ENCODE measurements around the gene HSD11B2. TPM values are rescaled to one million over a fixed set of nuclear protein-coding genes. Genes with fewer than 3 reads are reported as not detected.

The HSD11B2 gene
- total and polyA plus RNA-seq, 2 donors (not counting 3 experiments of a cell fraction or from before 2014, with no cell fraction given) = 0.10 TPM; not detected in 1

DNA sequence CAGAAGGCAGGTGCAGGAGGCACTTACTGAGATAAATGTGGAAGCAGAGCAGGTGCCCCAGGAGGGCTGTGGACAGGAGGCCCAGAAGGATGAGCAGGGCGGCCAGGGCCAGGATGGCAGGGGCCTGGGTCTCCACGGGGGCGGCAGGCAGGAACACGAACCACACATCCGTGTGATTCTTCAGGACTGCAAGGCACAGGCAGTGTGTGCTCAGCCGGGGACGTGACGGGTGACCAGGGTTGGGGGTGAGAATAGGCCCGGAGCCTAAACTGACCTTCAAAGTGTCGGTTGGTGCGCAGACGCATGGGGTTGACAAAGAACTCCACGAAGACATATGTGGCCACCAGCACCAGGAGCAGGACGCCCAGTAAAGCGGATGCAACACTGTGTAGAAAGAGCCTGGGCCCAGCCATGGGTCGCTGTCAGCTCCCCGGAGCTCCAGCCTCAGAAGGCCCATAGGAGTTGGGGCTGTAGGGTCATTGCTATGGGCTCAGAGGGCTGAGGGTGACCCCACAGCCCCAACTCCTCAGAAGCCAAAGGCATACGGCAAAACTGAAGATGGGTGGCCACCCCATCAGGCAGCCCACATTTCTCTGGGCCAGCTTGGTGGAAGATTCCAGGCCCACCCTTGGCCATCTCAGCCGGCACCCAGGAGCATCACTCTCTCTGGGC, 32.2 kb upstream of the HSD11B2 start:
- no TSS peak for BruUV-seq (replicated peaks)
- dilution Hi-C loops (cut with MboI; ENCODE audit: extremely low pct_ligation_motif_present, low sequenced_read_pairs) = no loop called here
- no peaks in the 10 kb centered on the region for H3K79me2 ChIP-seq (ENCODE audit: control insufficient read depth, insufficient read depth, low read length)
- H3K4me1 ChIP-seq (ENCODE audit: control insufficient read depth, extremely low read depth, insufficient read depth, low read length) = peaks cover 7% of the 10 kb centered on the region
- H3K27me3 ChIP-seq (ENCODE audit: control insufficient read depth in 2 of 2, insufficient read depth in 2 of 2, low read length in 2 of 2) = peaks cover 9 to 10% of the 10 kb centered on the region in 2 experiments
- no peaks in the 10 kb centered on the region for H3K9me1 ChIP-seq (replicated peaks; ENCODE audit: control insufficient read depth, extremely low read depth, insufficient read depth, low read length)
- intact Hi-C loops (cut with micrococcal nuclease) = loop anchor here (1.0 to 10.0 kb wide), 4 partner anchors 26 to 444 kb away; partner anchors contain the start of genes E2F4, ELMO3 and EXOC3L1
- H2AFZ ChIP-seq (ENCODE audit: low read depth, low read length) = no peak overlapping the region
- H3K4me2 ChIP-seq (ENCODE audit: insufficient read depth, low read length) = no peak overlapping the region
- H3K4me3 ChIP-seq (replicated peaks in 1 of 3; ENCODE audit: insufficient read depth in 1 of 3, low read depth in 1 of 3, low read length in 3 of 3) = no peak overlapping the region
- no peaks in the 10 kb centered on the region for H3K9me3 ChIP-seq (replicated peaks; ENCODE audit: control insufficient read depth, insufficient read depth, low read length)
- H3K36me3 ChIP-seq (ENCODE audit: control insufficient read depth in 2 of 2, extremely low read depth in 1 of 2, insufficient read depth in 2 of 2, low read length in 2 of 2) = no peaks in the 10 kb centered on the region
- no peak for TF ChIP-seq POLR2AphosphoS5 (IDR thresholded peaks at IDR 0.05; ENCODE audit: insufficient read depth, low read depth, low read length)
- TF ChIP-seq JUN (IDR thresholded peaks at IDR 0.05; ENCODE audit: borderline replicate concordance, insufficient read depth, insufficient read length, low read depth) = no peak
- no peak for TF ChIP-seq MYC (IDR thresholded peaks at IDR 0.05; ENCODE audit: low read depth, low read length)
- TF ChIP-seq, protein P1, sequence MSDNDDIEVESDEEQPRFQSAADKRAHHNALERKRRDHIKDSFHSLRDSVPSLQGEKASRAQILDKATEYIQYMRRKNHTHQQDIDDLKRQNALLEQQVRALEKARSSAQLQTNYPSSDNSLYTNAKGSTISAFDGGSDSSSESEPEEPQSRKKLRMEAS (IDR thresholded peaks at IDR 0.05; ENCODE audit: insufficient read depth, insufficient read length) = no peak
- TF ChIP-seq, protein P2, sequence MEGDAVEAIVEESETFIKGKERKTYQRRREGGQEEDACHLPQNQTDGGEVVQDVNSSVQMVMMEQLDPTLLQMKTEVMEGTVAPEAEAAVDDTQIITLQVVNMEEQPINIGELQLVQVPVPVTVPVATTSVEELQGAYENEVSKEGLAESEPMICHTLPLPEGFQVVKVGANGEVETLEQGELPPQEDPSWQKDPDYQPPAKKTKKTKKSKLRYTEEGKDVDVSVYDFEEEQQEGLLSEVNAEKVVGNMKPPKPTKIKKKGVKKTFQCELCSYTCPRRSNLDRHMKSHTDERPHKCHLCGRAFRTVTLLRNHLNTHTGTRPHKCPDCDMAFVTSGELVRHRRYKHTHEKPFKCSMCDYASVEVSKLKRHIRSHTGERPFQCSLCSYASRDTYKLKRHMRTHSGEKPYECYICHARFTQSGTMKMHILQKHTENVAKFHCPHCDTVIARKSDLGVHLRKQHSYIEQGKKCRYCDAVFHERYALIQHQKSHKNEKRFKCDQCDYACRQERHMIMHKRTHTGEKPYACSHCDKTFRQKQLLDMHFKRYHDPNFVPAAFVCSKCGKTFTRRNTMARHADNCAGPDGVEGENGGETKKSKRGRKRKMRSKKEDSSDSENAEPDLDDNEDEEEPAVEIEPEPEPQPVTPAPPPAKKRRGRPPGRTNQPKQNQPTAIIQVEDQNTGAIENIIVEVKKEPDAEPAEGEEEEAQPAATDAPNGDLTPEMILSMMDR (IDR thresholded peaks at IDR 0.05; ENCODE audit: extremely low read depth in 1 of 2, insufficient read depth in 1 of 2, low read depth in 1 of 2, low read length in 2 of 2) = no peak
- no peak for TF ChIP-seq GATA2 (IDR thresholded peaks at IDR 0.05; ENCODE audit: insufficient read depth, insufficient read length, low read depth, low read length)
- no peak for TF ChIP-seq EZH2 (IDR thresholded peaks at IDR 0.05; ENCODE audit: borderline replicate concordance, low read depth, low read length, severe bottlenecking)
- TF ChIP-seq FOS (IDR thresholded peaks at IDR 0.05; ENCODE audit: borderline replicate concordance, insufficient read depth, low read length) = no peak
- TF ChIP-seq POLR2A (IDR thresholded peaks at IDR 0.05; ENCODE audit: low read depth, low read length) = no peak
- no peak overlapping the region for H3K9ac ChIP-seq (replicated peaks; ENCODE audit: extremely low read depth, insufficient read depth, low read length)
- POLR2A ChIA-PET = no interaction called here
- H4K20me1 ChIP-seq (replicated peaks; ENCODE audit: control insufficient read depth, extremely low read depth, insufficient read depth, low read length) = no peaks in the 10 kb centered on the region
- DNase-seq (ENCODE audit: low read depth, low spot score) (no peak), FAIRE-seq (no peak)
- H3K27ac ChIP-seq (ENCODE audit: insufficient read depth, low read depth, low read length) = no peak overlapping the region
- CTCF ChIA-PET = interaction anchor here (0.6 to 4.1 kb wide), 19 partner anchors 14 to 446 kb away, joined by 3 to 65 read pairs (median 10); partner anchors contain the start of genes KCTD19, LRRC36, PLEKHG4 and ZDHHC1
